ENCODE measurements around the gene FAM20C.

FAM20C gene

DNA sequence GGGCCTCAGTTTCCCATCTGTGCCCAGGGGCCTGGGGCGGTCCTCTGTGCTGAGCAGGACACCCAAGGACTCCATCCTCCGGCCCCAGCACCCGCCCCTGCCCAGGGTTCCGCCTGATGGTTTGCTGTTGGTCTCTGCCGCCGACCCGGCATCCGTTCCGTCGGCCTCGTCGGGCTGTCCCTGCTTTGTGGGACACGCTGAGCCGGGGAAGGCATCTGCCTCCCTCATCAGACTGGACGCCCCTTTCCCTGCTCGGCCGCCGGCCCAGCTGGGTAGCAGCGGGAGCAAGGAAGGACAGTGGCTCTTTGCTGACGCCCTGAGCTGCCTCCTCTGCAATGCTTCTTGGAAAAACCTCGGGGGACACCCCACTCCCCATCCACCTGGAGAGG is 39.5 kb downstream of the FAM20C start:
- no peak for TF ChIP-seq CTCF (conservative IDR thresholded peaks at IDR 0.05; ENCODE audit: low read length)
- no peak overlapping the region for H3K4me3 ChIP-seq (ENCODE audit: low read length)
- DNase-seq (ENCODE audit: low read depth), result no peak

DNA sequence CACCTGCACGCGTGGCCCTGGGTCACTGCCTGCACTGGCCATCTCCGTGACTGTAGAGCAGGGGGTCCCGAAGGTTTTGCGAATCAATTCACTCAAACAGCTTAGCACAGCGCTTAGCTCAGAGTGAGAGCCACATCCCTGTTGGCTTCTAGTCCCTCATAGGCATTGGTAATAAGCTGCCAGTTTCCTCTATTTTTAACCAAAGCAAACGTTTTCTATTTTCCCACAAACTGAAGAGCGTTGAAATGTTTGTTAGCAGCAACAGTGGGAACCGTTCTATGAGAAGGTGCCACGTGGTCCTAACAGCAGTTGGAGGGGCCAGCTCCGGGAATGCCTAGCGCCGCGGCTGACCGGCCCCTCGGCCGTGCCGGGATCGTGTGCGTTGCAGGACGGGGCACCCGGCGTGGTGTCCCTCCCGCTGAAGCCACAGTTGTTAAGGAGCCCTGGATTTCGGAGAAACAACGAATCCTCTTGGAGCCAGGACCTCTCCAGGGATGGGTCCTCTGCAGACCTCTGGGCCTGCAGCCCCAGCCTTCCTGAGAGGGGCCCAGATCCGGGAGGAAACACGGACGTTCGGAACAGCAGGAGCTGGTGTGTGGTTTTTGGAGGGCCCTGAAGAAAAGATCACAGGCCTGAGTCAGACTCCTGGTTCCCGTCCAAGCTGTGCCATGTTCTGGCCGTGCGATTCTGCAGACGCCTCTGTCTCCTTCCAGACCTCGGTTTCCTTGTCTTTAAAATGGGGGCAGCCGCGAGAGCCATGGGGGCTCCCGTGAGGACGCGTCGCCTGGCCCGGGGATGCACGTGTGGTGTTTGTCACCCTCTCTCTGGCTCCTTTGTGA is 40.3 kb downstream of the FAM20C start:
- no peak overlapping the region for H3K4me3 ChIP-seq (ENCODE audit: low read length)
- TF ChIP-seq CTCF (conservative IDR thresholded peaks at IDR 0.05; ENCODE audit: low read length), result no peak
- DNase-seq (ENCODE audit: low read depth), result peak; percentile 84

- DNase-seq (ENCODE audit: low read depth), result no peak
- no peak for TF ChIP-seq CTCF (conservative IDR thresholded peaks at IDR 0.05; ENCODE audit: low read length)
- no peak overlapping the region for H3K4me3 ChIP-seq (ENCODE audit: low read length)
Observed at GRCh38 chr7:233249-234035, 41.1 kb downstream of the FAM20C start.

DNA sequence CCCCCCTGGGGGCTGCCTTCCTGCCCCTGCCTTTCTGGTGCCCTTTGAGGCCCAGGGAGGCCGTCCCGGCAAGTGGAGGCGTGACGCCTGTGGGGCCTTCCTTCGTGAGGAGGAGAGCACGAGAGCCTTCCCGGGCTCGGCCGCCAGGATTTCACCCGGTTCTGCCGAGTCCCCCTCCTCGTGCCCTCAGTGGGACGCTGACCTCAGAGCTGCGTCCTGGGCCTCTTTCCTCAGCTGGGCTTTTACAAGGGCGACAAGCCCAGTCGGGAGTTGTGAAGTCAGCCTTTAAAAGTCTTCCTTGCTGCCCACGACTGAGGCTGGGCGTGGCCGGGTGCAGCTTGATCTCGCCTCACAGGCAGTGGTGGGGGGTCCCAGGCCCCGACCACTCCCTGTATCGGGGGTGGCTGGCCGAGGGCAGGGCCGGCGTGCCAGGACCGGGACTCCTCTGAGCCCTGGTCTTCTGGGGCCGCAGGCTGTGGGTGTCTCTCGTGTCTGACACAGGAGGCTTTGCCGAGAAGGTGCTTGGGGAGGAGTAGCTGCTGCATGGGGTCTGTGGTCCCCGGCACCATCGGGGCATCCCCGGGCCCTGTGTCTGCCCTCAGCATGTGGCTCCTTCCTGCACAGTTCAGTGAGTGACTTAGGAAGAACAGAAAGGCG is 41.8 kb downstream of the FAM20C start:
- DNase-seq (ENCODE audit: low read depth), result peak; percentile 28
- H3K4me3 ChIP-seq (ENCODE audit: low read length), result no peak overlapping the region
- TF ChIP-seq CTCF (conservative IDR thresholded peaks at IDR 0.05; ENCODE audit: low read length), result no peak

GRCh38 chr7:234708-235553 is 42.6 kb downstream of the FAM20C start:
- TF ChIP-seq CTCF (conservative IDR thresholded peaks at IDR 0.05; ENCODE audit: low read length), result no peak
- H3K4me3 ChIP-seq (ENCODE audit: low read length), result no peak overlapping the region
- peak; percentile 70 for DNase-seq (ENCODE audit: low read depth)

GRCh38 chr7:235576-236395 is 43.4 kb downstream of the FAM20C start:
- DNase-seq (ENCODE audit: low read depth), result no peak
- TF ChIP-seq CTCF (conservative IDR thresholded peaks at IDR 0.05; ENCODE audit: low read length), result no peak
- no peak overlapping the region for H3K4me3 ChIP-seq (ENCODE audit: low read length)
